Endothelial cell of umbilical vein (primary cell): Measurements from ENCODE around the gene SRSF6. TPM values are rescaled to one million over a fixed set of nuclear protein-coding genes. Genes with fewer than 3 reads are reported as not detected.

Source experiments
- BruUV-seq: library from RNA; stranded (reverse); fragments of 400-500 nt; replicated peaks from 2 replicates; lab custom pipeline; 2021; lab: Mats Ljungman, UMichigan
- CTCF ChIA-PET: fragments of 300-600, 350-600 bp; sonication (Branson Sonifier 250); formaldehyde crosslinking; loops from one replicate; lab custom pipeline; 2021; ENCODE audit warnings: antibody characterized with exemption, inconsistent platforms; lab: Charles Lee
- POLR2A ChIA-PET: fragments of 300-600, 350-600 bp; sonication (Branson Sonifier 250); formaldehyde crosslinking; loops from one replicate; lab custom pipeline; 2021; ENCODE audit warnings: antibody characterized with exemption, inconsistent platforms; lab: Charles Lee
- DNase-seq: peaks from one replicate; pipeline ENCODE4 v3.0.0-alpha.2; 2011; ENCODE audit warnings: low read depth, low spot score
- FAIRE-seq: peaks from 2 replicates; lab custom pipeline; 2011; peaks lifted over from hg19 to GRCh38; lab: Jason Lieb, UNC
- H2AFZ ChIP-seq: 2 replicates; pipeline ENCODE4 v1.6.0; 2012; ENCODE audit warnings: low read depth, low read length, control low read depth, inconsistent platforms
- H3K27ac ChIP-seq: 2 replicates; pipeline ENCODE4 v1.5.1; 2011; ENCODE audit warnings: low read depth, mild to moderate bottlenecking, control low read depth, low read length, moderate library complexity; ENCODE audit not compliant: insufficient read depth
- H3K27me3 ChIP-seq, 2 experiments: 2 replicates each; pipeline versions ENCODE4 v1.6.0 to v1.6.1; 2011; ENCODE audit warnings: low read length in 2 of 2, mixed read lengths in 1 of 2; ENCODE audit not compliant: control insufficient read depth in 2 of 2, insufficient read depth in 2 of 2
- H3K36me3 ChIP-seq, 2 experiments: 2 replicates in 1 of 2; 3 replicates in 1 of 2; pipeline ENCODE4 v1.5.1; 2011; ENCODE audit warnings: low read length in 2 of 2, mild to moderate bottlenecking in 1 of 2, moderate library complexity in 1 of 2; ENCODE audit not compliant: control insufficient read depth in 2 of 2, insufficient read depth in 2 of 2; ENCODE audit errors: extremely low read depth in 1 of 2
- H3K4me1 ChIP-seq: 3 replicates; pipeline ENCODE4 v1.5.1; 2011; ENCODE audit warnings: mild to moderate bottlenecking, low read length; ENCODE audit not compliant: control insufficient read depth, insufficient read depth; ENCODE audit errors: extremely low read depth
- H3K4me2 ChIP-seq: 2 replicates; pipeline ENCODE4 v1.6.1; 2011; ENCODE audit warnings: low read length, control low read depth, mixed read lengths; ENCODE audit not compliant: insufficient read depth
- H3K4me3 ChIP-seq, 3 experiments: fragments of 200-600 bp in 1 of 3; sonication (generic), shearing (Covaris generic) in 1 of 3; replicated peaks in 1 of 3; 2 replicates each; pipeline ENCODE4 v1.5.1; 2011 to 2016; ENCODE audit warnings: control low read depth in 3 of 3, low read length in 3 of 3, mild to moderate bottlenecking in 2 of 3, inconsistent platforms in 1 of 3, low read depth in 1 of 3, moderate library complexity in 1 of 3; ENCODE audit not compliant: insufficient read depth in 1 of 3
- H3K79me2 ChIP-seq: 2 replicates; pipeline ENCODE4 v1.6.0; 2012; ENCODE audit warnings: low read length, inconsistent platforms; ENCODE audit not compliant: control insufficient read depth, insufficient read depth
- H3K9ac ChIP-seq: replicated peaks from 2 replicates; pipeline ENCODE3; 2011; ENCODE audit warnings: low read length, control low read depth; ENCODE audit not compliant: insufficient read depth; ENCODE audit errors: extremely low read depth
- H3K9me1 ChIP-seq: replicated peaks from 3 replicates; pipeline ENCODE4 v1.6.0; 2011; ENCODE audit warnings: mild to moderate bottlenecking, low read length; ENCODE audit not compliant: control insufficient read depth, insufficient read depth; ENCODE audit errors: extremely low read depth
- H3K9me3 ChIP-seq: replicated peaks from 2 replicates; pipeline ENCODE4 v1.5.1; 2012; ENCODE audit warnings: low read length, inconsistent platforms; ENCODE audit not compliant: control insufficient read depth, insufficient read depth
- H4K20me1 ChIP-seq: replicated peaks from 2 replicates; pipeline ENCODE3; 2011; ENCODE audit warnings: mild to moderate bottlenecking, low read length; ENCODE audit not compliant: control insufficient read depth, insufficient read depth; ENCODE audit errors: extremely low read depth
- CTCF ChIP-seq, 2 donors: IDR thresholded peaks; 1 replicate in 1 of 2; 2 replicates in 1 of 2; pipeline ENCODE4 v1.5.1; 2011; ENCODE audit warnings: low read length in 2 of 2, mild to moderate bottlenecking in 2 of 2, moderate library complexity in 2 of 2, control low read depth in 1 of 2, inconsistent platforms in 1 of 2, low read depth in 1 of 2; ENCODE audit not compliant: insufficient read depth in 1 of 2; ENCODE audit errors: extremely low read depth in 1 of 2
- EZH2 ChIP-seq: IDR thresholded peaks from 2 replicates; pipeline ENCODE4 v1.6.1; 2012; ENCODE audit warnings: borderline replicate concordance, low read depth, mild to moderate bottlenecking, moderate library complexity, low read length, inconsistent platforms; ENCODE audit not compliant: severe bottlenecking
- FOS ChIP-seq: IDR thresholded peaks from 2 replicates; pipeline ENCODE4 v1.6.1; 2011; ENCODE audit warnings: mild to moderate bottlenecking, low read length, moderate library complexity, borderline replicate concordance; ENCODE audit not compliant: insufficient read depth
- GATA2 ChIP-seq: IDR thresholded peaks from 2 replicates; pipeline ENCODE4 v1.7.0; 2011; ENCODE audit warnings: low read depth, mild to moderate bottlenecking, moderate library complexity, mixed read lengths, low read length; ENCODE audit not compliant: insufficient read length, insufficient read depth
- MYC ChIP-seq: IDR thresholded peaks from one replicate; pipeline ENCODE4 v1.6.1; 2011; ENCODE audit warnings: mild to moderate bottlenecking, low read depth, low read length
- POLR2A ChIP-seq: IDR thresholded peaks from 2 replicates; pipeline ENCODE4 v1.6.1; 2012; ENCODE audit warnings: low read depth, mild to moderate bottlenecking, control low read depth, low read length
- POLR2AphosphoS5 ChIP-seq: IDR thresholded peaks from 2 replicates; pipeline ENCODE4 v1.6.1; 2012; ENCODE audit warnings: low read depth, mild to moderate bottlenecking, control low read depth, low read length, moderate library complexity; ENCODE audit not compliant: insufficient read depth
- dilution Hi-C: fragments of 300-500 bp; cut with MboI; formaldehyde crosslinking; loops from one replicate; pipeline ENCODE4 v1.15.0; 2019; ENCODE audit warnings: low sequenced_read_pairs; ENCODE audit not compliant: extremely low pct_ligation_motif_present
- intact Hi-C: fragments of 100-400 bp; cut with micrococcal nuclease; formaldehyde crosslinking; loops from one replicate; pipeline ENCODE4 v1.10.0; 2022
- polyA plus RNA-seq, 4 experiments: library from polyadenylated mRNA; depleted of rRNA in 3 of 4; stranded (reverse) in 3 of 4; unstranded in 1 of 4; fragments of >200 nt; gene quantifications; 2 replicates each; pipeline versions ENCODE4 v1.2.1 to v1.2.3, GENCODE V29; 2011 to 2012; ENCODE audit warnings: missing spikeins in 1 of 4
- total RNA-seq: library from RNA; stranded (reverse); gene quantifications from 2 replicates; pipeline ENCODE4 v1.2.3, GENCODE V29; 2021
- TF ChIP-seq, protein P1 (sequence below): IDR thresholded peaks from 2 replicates; pipeline ENCODE4 v1.6.1; 2011; ENCODE audit not compliant: insufficient read depth, insufficient read length

SRSF6 gene
- total and polyA plus RNA-seq, 2 donors (not counting 3 experiments of a cell fraction or from before 2014, with no cell fraction given), result 61.9 to 157 TPM

GRCh38 chr20:43462660-43463526, 5.2 kb downstream of the SRSF6 start:
- Histone ChIP-seq H3K9ac (no peak overlapping the region), H3K9me3 (no peaks in the 10 kb centered on the region), H3K36me3 (peaks cover 26 to 54% of the 10 kb centered on the region in 2 experiments), H3K4me1 (peaks cover 13% of the 10 kb centered on the region), H4K20me1 (peaks cover 29% of the 10 kb centered on the region), H3K27ac (no peak overlapping the region), H3K9me1 (no peaks in the 10 kb centered on the region), H3K27me3 (no peaks in the 10 kb centered on the region), H3K4me2 (no peak overlapping the region), H2AFZ (no peak overlapping the region), H3K4me3 (no peak overlapping the region), H3K79me2 (peaks cover 42% of the 10 kb centered on the region)
- TF ChIP-seq POLR2A, result no peak
- TF ChIP-seq GATA2, result no peak
- no peak for TF ChIP-seq CTCF (IDR thresholded peaks at IDR 0.05; ENCODE audit: extremely low read depth in 1 of 2, insufficient read depth in 1 of 2, low read depth in 1 of 2, low read length in 2 of 2)
- no peak for TF ChIP-seq MYC
- no peak for TF ChIP-seq EZH2
- TF ChIP-seq, protein P1, sequence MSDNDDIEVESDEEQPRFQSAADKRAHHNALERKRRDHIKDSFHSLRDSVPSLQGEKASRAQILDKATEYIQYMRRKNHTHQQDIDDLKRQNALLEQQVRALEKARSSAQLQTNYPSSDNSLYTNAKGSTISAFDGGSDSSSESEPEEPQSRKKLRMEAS, result no peak
- TF ChIP-seq FOS, result no peak
- TF ChIP-seq POLR2AphosphoS5, result no peak
- no TSS peak for BruUV-seq
- dilution Hi-C loops, result no loop called here
- ChIA-PET POLR2A (no interaction called here), CTCF (no interaction called here)
- intact Hi-C loops, result no loop called here
- FAIRE-seq, result no peak
- no peak for DNase-seq
